ENCODE results near the gene TDRD10. TPM values are rescaled to one million over a fixed set of nuclear protein-coding genes. Genes with fewer than 3 reads are reported as not detected.

Gene TDRD10
- total RNA-seq, 3 donors from 2014 or later (not counting 1 experiment from before 2014, with no cell fraction given): 0.38 TPM; not detected in 2

DNA sequence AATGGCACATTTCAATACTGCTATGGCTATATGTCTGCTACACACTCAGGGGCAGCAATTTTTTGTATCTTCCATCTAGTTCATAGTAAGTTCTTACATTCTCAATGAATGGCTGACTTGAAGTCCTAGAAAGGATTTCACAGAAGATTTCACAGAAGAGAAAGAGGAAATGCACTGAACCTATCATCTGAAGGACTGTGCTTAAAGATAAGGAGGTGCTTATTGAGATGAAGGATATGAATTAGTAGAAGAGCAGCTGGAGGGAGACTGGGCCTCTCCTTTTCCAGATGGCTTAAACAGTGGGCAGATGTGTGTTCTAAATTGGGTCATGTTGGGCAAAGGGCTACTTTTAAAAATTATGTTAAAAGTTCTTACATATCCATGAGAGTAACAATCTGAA, 91.4 kb downstream of the TDRD10 start:
- H3K4me3 ChIP-seq (ENCODE audit: low read length): no peak overlapping the region
- Mint-ChIP-seq H3K27ac (no peak overlapping the region), H3K27me3 (ENCODE audit: low read depth in 2 of 2) (no peaks in the 10 kb centered on the region), H3K36me3 (peaks cover 42% of the 10 kb centered on the region), H3K4me3 (no peak overlapping the region), H3K4me1 (peaks cover 7 to 14% of the 10 kb centered on the region in 2 donors), H3K9me3 (no peaks in the 10 kb centered on the region)
- no peaks in the 10 kb centered on the region for H3K9me3 ChIP-seq (ENCODE audit: control insufficient read depth, insufficient read depth, low read length)
- intact Hi-C loops (cut with micrococcal nuclease): no loop called here
- H3K27ac ChIP-seq (ENCODE audit: low read length): no peak overlapping the region
- no peaks in the 10 kb centered on the region for H3K4me1 ChIP-seq (ENCODE audit: control insufficient read depth, insufficient read depth, low read length)
- peaks cover 89% of the 10 kb centered on the region for H3K36me3 ChIP-seq (ENCODE audit: control insufficient read depth, insufficient read depth, low read length)
- no peak for ATAC-seq
- no peak for DNase-seq
- H3K27me3 ChIP-seq (ENCODE audit: control insufficient read depth, insufficient read depth, low read length): no peaks in the 10 kb centered on the region
- TF ChIP-seq, protein P1, sequence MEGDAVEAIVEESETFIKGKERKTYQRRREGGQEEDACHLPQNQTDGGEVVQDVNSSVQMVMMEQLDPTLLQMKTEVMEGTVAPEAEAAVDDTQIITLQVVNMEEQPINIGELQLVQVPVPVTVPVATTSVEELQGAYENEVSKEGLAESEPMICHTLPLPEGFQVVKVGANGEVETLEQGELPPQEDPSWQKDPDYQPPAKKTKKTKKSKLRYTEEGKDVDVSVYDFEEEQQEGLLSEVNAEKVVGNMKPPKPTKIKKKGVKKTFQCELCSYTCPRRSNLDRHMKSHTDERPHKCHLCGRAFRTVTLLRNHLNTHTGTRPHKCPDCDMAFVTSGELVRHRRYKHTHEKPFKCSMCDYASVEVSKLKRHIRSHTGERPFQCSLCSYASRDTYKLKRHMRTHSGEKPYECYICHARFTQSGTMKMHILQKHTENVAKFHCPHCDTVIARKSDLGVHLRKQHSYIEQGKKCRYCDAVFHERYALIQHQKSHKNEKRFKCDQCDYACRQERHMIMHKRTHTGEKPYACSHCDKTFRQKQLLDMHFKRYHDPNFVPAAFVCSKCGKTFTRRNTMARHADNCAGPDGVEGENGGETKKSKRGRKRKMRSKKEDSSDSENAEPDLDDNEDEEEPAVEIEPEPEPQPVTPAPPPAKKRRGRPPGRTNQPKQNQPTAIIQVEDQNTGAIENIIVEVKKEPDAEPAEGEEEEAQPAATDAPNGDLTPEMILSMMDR (IDR thresholded peaks at IDR 0.05): no peak

DNA sequence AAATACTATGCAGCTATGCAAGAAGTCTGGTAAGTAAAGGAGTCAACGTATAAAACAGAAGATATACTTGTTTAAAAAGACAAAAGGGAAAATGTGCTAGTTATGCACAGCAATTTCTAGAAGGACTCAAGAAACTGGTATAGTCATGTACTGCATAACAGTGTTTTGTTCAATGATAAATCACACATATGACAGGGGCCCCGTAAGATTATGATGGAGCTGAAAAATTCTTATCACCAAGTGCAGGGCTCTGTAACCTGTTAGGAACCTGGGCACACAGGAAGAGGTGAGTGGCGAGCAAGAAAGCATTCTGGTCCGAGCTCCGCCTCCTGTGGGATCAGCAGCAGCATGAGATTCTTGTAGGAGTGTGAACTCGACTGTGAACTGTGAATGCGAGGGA, 92.8 kb downstream of the TDRD10 start:
- Mint-ChIP-seq H3K27me3 (ENCODE audit: low read depth in 2 of 2) (no peaks in the 10 kb centered on the region), H3K4me3 (no peak overlapping the region), H3K36me3 (peaks cover 35% of the 10 kb centered on the region), H3K27ac (peak overlapping the region in 1 of 2 donors; percentile 4), H3K4me1 (peaks cover 19 to 26% of the 10 kb centered on the region in 2 donors), H3K9me3 (no peaks in the 10 kb centered on the region)
- H3K27me3 ChIP-seq (ENCODE audit: control insufficient read depth, insufficient read depth, low read length): no peaks in the 10 kb centered on the region
- ATAC-seq: no peak
- intact Hi-C loops (cut with micrococcal nuclease): no loop called here
- no peaks in the 10 kb centered on the region for H3K9me3 ChIP-seq (ENCODE audit: control insufficient read depth, insufficient read depth, low read length)
- H3K27ac ChIP-seq (ENCODE audit: low read length): no peak overlapping the region
- H3K4me1 ChIP-seq (ENCODE audit: control insufficient read depth, insufficient read depth, low read length): peaks cover 2% of the 10 kb centered on the region
- 97% methylated on average over 7 of the region's 7 CpGs for whole genome bisulfite sequencing (ENCODE audit: insufficient coverage)
- no peak for DNase-seq
- H3K36me3 ChIP-seq (ENCODE audit: control insufficient read depth, insufficient read depth, low read length): peaks cover 84% of the 10 kb centered on the region
- TF ChIP-seq, protein P1 (IDR thresholded peaks at IDR 0.05): no peak
- H3K4me3 ChIP-seq (ENCODE audit: low read length): no peak overlapping the region

DNA sequence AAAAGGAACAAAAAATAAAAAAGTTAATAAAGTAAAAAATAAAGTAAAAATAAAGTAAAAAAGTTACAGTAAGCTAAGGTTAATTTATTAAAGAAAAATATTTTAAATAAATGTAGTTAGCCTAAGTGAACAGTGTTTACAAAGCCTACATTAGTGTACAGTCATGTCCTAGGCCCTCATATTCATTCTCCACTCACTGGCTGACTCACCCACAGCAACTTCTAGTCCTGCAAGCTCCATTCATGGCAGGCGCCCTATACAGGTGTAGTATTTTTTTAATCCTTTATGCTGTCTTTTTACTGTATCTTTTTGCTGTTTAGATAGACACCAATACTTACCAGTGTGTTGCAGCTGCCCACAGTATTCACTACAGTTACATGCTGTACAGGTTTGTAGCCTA, 93.6 kb downstream of the TDRD10 start:
- no peaks in the 10 kb centered on the region for H3K9me3 ChIP-seq (ENCODE audit: control insufficient read depth, insufficient read depth, low read length)
- DNase-seq: no peak
- Mint-ChIP-seq H3K36me3 (peaks cover 35% of the 10 kb centered on the region), H3K27ac (no peak overlapping the region), H3K4me3 (no peak overlapping the region), H3K27me3 (ENCODE audit: low read depth in 2 of 2) (no peaks in the 10 kb centered on the region), H3K9me3 (no peaks in the 10 kb centered on the region), H3K4me1 (peaks cover 27 to 35% of the 10 kb centered on the region in 2 donors)
- intact Hi-C loops (cut with micrococcal nuclease): no loop called here
- H3K27ac ChIP-seq (ENCODE audit: low read length): no peak overlapping the region
- peaks cover 79% of the 10 kb centered on the region for H3K36me3 ChIP-seq (ENCODE audit: control insufficient read depth, insufficient read depth, low read length)
- WGBS (ENCODE audit: insufficient coverage): 100% methylated on average over 1 of the region's 1 CpG
- no peak overlapping the region for H3K4me3 ChIP-seq (ENCODE audit: low read length)
- ATAC-seq: no peak
- TF ChIP-seq, protein P1 (IDR thresholded peaks at IDR 0.05): no peak
- peaks cover 8% of the 10 kb centered on the region for H3K4me1 ChIP-seq (ENCODE audit: control insufficient read depth, insufficient read depth, low read length)
- H3K27me3 ChIP-seq (ENCODE audit: control insufficient read depth, insufficient read depth, low read length): no peaks in the 10 kb centered on the region

Other genes starting within 250 kb of the TDRD10 start
- gene HAX1, start 229.6 kb upstream of the TDRD10 start, total RNA-seq: 10 to 100 TPM; 36.5 to 52.8 (median 40.0) TPM
- under 1 TPM in 1 of 3 donors, not detected in 2; 0.82 TPM for gene AQP10, start 181.1 kb upstream of the TDRD10 start, total RNA-seq
- gene ATP8B2, start 176.7 kb upstream of the TDRD10 start, total RNA-seq: 10 to 100 TPM; 47.8 to 67.5 (median 59.3) TPM
- 10 to 100 TPM in 1 of 3 donors, 1 to 10 TPM in 2; 2.0 to 10.6 (median 3.8) TPM for gene IL6R, start 96.9 kb upstream of the TDRD10 start, total RNA-seq
- gene SHE, start 193 bp downstream of the TDRD10 start, total RNA-seq: under 1 TPM in 2 of 3 donors, not detected in 1; 0.10 to 0.14 TPM
- 100 to 1,000 TPM; 100 to 137 (median 112) TPM for gene UBE2Q1, start 56.4 kb downstream of the TDRD10 start, total RNA-seq
- not detected for gene CHRNB2, start 65.6 kb downstream of the TDRD10 start, total RNA-seq
- gene ADAR, start 106.0 kb downstream of the TDRD10 start, total RNA-seq: 100 to 1,000 TPM; 260 to 281 (median 265) TPM